OCI-LY7 (cell line): Measurements from ENCODE around the gene KCNMB2. TPM values are rescaled to one million over a fixed set of nuclear protein-coding genes. Genes with fewer than 3 reads are reported as not detected.
"Not testable (repeated sequence)": the region's sequence is repeated elsewhere in the genome, so short reads cannot be mapped to it uniquely, and the experiment has no call there.

Experiments
- BruUV-seq: library from RNA; stranded (reverse); fragments of 400-500 nt; replicated peaks from 2 replicates; lab custom pipeline; 2021; lab: Mats Ljungman, UMichigan
- CTCF ChIA-PET: fragments of 300-600 bp; sonication (Branson Sonifier 250); formaldehyde crosslinking; loops from one replicate; lab custom pipeline; 2022; ENCODE audit warnings: antibody characterized with exemption; ENCODE audit not compliant: unreplicated experiment; lab: Charles Lee
- POLR2A ChIA-PET: fragments of 300-600 bp; sonication (Branson Sonifier 250); formaldehyde crosslinking; loops from one replicate; lab custom pipeline; 2022; ENCODE audit warnings: antibody characterized with exemption; lab: Charles Lee
- DNase-seq: peaks from one replicate; pipeline ENCODE4 v3.0.0-alpha.2; 2015; ENCODE audit warnings: low spot score
- H2AFZ ChIP-seq: fragments of 200-600 bp; sonication (generic), shearing (Covaris generic); 2 replicates; pipeline ENCODE4 v1.6.1; 2014; ENCODE audit warnings: mild to moderate bottlenecking, antibody characterized with exemption, low read length, moderate library complexity
- H3K27ac ChIP-seq: fragments of 200-600 bp; sonication (generic); 2 replicates; pipeline ENCODE4 v1.5.1; 2014; ENCODE audit warnings: mixed run types, low read depth, mild to moderate bottlenecking, moderate library complexity, low read length, inconsistent platforms; ENCODE audit not compliant: poor library complexity, severe bottlenecking
- H3K36me3 ChIP-seq: fragments of 200-600 bp; sonication (generic); 2 replicates; pipeline ENCODE4 v1.6.1; 2014; ENCODE audit warnings: mild to moderate bottlenecking, antibody characterized with exemption, low read length, moderate library complexity, mixed read lengths; ENCODE audit not compliant: insufficient read depth
- H3K4me1 ChIP-seq: fragments of 200-600 bp; sonication (generic); 2 replicates; pipeline ENCODE4 v1.5.1; 2014; ENCODE audit warnings: mild to moderate bottlenecking, low read length; ENCODE audit not compliant: insufficient read depth, poor library complexity, severe bottlenecking
- H3K4me2 ChIP-seq: fragments of 200-600 bp; sonication (generic); 2 replicates; pipeline ENCODE4 v1.6.1; 2014; ENCODE audit warnings: mild to moderate bottlenecking, low read length
- H3K4me3 ChIP-seq: fragments of 200-600 bp; sonication (generic); 2 replicates; pipeline ENCODE4 v1.5.1; 2014; ENCODE audit warnings: mild to moderate bottlenecking, low read depth, low read length; ENCODE audit not compliant: poor library complexity, severe bottlenecking
- H3K79me2 ChIP-seq: fragments of 200-600 bp; sonication (generic); 2 replicates; pipeline ENCODE4 v1.6.1; 2016; ENCODE audit warnings: low read depth, mild to moderate bottlenecking, low read length, moderate library complexity, mixed read lengths; ENCODE audit not compliant: insufficient read depth
- H3K9me2 ChIP-seq: fragments of 200-600 bp; sonication (generic); 2 replicates; pipeline ENCODE4 v1.6.1; 2016; ENCODE audit warnings: mild to moderate bottlenecking, low read length, mixed read lengths; ENCODE audit not compliant: insufficient read depth
- H3K9me3 ChIP-seq: fragments of 200-600 bp; sonication (generic); 2 replicates; pipeline ENCODE4 v1.6.1; 2014; ENCODE audit warnings: mild to moderate bottlenecking, mixed run types, low read length, mixed read lengths
- H4K20me1 ChIP-seq: fragments of 200-600 bp; sonication (generic); 2 replicates; pipeline ENCODE4 v1.6.1; 2014; ENCODE audit warnings: mild to moderate bottlenecking, antibody characterized with exemption, low read length, moderate library complexity, mixed read lengths; ENCODE audit not compliant: insufficient read depth
- CTCF ChIP-seq: fragments of 200-600 bp; sonication (generic); conservative IDR thresholded peaks from 2 replicates; pipeline ENCODE4 v1.5.1; 2014; ENCODE audit warnings: mild to moderate bottlenecking, antibody characterized with exemption, low read length, moderate library complexity, mixed read lengths
- EZH2phosphoT487 ChIP-seq: fragments of 200-600 bp; sonication (generic); IDR thresholded peaks from 2 replicates; pipeline ENCODE4 v1.6.1; 2018; ENCODE audit warnings: low read depth, borderline replicate concordance, mild to moderate bottlenecking, mixed run types, antibody characterized with exemption, low read length, moderate library complexity, mixed read lengths
- intact Hi-C: fragments of 100-400 bp; cut with micrococcal nuclease; formaldehyde crosslinking; loops from one replicate; pipeline ENCODE4 v1.10.0; 2022; ENCODE audit not compliant: unreplicated experiment
- total RNA-seq, 2 experiments: library from RNA; depleted of rRNA in 1 of 2; stranded (reverse); fragments of >200 nt in 1 of 2; shearing (Covaris generic) in 1 of 2; gene quantifications; 2 replicates each; pipeline ENCODE4 v1.2.3, GENCODE V29; 2014 to 2022

The KCNMB2 gene
- total RNA-seq, 2 experiments from 2014 or later = not detected

- TF ChIP-seq CTCF = no peak
- TF ChIP-seq EZH2phosphoT487 = no peak
- BruUV-seq = no TSS peak
- Histone ChIP-seq H3K4me1 (no peaks in the 10 kb centered on the region), H3K4me3 (no peak overlapping the region), H3K27ac (no peak overlapping the region), H3K9me3 (no peaks in the 10 kb centered on the region), H3K4me2 (no peak overlapping the region), H3K9me2 (no peaks in the 10 kb centered on the region), H2AFZ (no peak overlapping the region), H3K79me2 (no peaks in the 10 kb centered on the region), H4K20me1 (no peaks in the 10 kb centered on the region), H3K36me3 (no peaks in the 10 kb centered on the region)
- DNase-seq = no peak
- CTCF ChIA-PET = no interaction called here
- intact Hi-C loops = no loop called here
- POLR2A ChIA-PET = interaction anchor here (1.1 kb wide), 1 partner anchor 11 kb away, joined by 5 read pairs; no protein-coding TSS in a partner anchor
These were observed 23.6 kb upstream of the KCNMB2 start for GRCh38 chr3:178512647-178513046.

GRCh38 chr3:178513546-178514380 lies 22.5 kb upstream of the KCNMB2 start:
- Histone ChIP-seq H3K36me3 (no peaks in the 10 kb centered on the region), H4K20me1 (no peaks in the 10 kb centered on the region), H3K27ac (no peak overlapping the region), H3K4me3 (no peak overlapping the region), H3K9me2 (no peaks in the 10 kb centered on the region), H3K79me2 (no peaks in the 10 kb centered on the region), H3K4me2 (no peak overlapping the region), H2AFZ (no peak overlapping the region), H3K4me1 (no peaks in the 10 kb centered on the region), H3K9me3 (no peaks in the 10 kb centered on the region)
- TF ChIP-seq CTCF (no peak), EZH2phosphoT487 (no peak)
- intact Hi-C loops = no loop called here
- no peak for DNase-seq
- no TSS peak for BruUV-seq
- ChIA-PET POLR2A (interaction anchor here (0.7 to 1.8 kb wide), 5 partner anchors 9 to 143 kb away, joined by 3 to 8 read pairs (median 3); no protein-coding TSS in a partner anchor), CTCF (no interaction called here)

- Histone ChIP-seq H3K9me2 (no peaks in the 10 kb centered on the region), H4K20me1 (no peaks in the 10 kb centered on the region), H3K4me1 (no peaks in the 10 kb centered on the region), H3K9me3 (no peaks in the 10 kb centered on the region), H3K4me2 (no peak overlapping the region), H3K4me3 (no peak overlapping the region), H2AFZ (no peak overlapping the region), H3K27ac (no peak overlapping the region), H3K79me2 (no peaks in the 10 kb centered on the region), H3K36me3 (no peaks in the 10 kb centered on the region)
- BruUV-seq = no TSS peak
- CTCF ChIA-PET = no interaction called here
- TF ChIP-seq CTCF = no peak
- TF ChIP-seq EZH2phosphoT487 = no peak
- POLR2A ChIA-PET = interaction anchor here (0.7 to 1.8 kb wide), 5 partner anchors 9 to 143 kb away, joined by 3 to 8 read pairs (median 3); no protein-coding TSS in a partner anchor
- intact Hi-C loops = no loop called here
- no peak for DNase-seq
These were observed 21.8 kb upstream of the KCNMB2 start for GRCh38 chr3:178514401-178514800.

- intact Hi-C loops = loop anchor here (5.0 kb wide), 1 partner anchor 452 kb away; no protein-coding TSS in a partner anchor
- POLR2A ChIA-PET = interaction anchor here (1.1 to 1.8 kb wide), 2 partner anchors 10 kb away, joined by 3 to 7 read pairs; no protein-coding TSS in a partner anchor
- H3K4me2 ChIP-seq, H3K27ac ChIP-seq, H3K79me2 ChIP-seq, DNase-seq, H3K36me3 ChIP-seq, H3K9me3 ChIP-seq, H4K20me1 ChIP-seq, BruUV-seq, H2AFZ ChIP-seq, CTCF ChIA-PET, H3K4me3 ChIP-seq, H3K4me1 ChIP-seq, H3K9me2 ChIP-seq: not testable (repeated sequence)
These were observed 21.0 kb upstream of the KCNMB2 start for GRCh38 chr3:178515076-178515744.
